ENCODE results near the gene HHATL. TPM values are rescaled to one million over a fixed set of nuclear protein-coding genes. Genes with fewer than 3 reads are reported as not detected.
"Not testable (repeated sequence)": the region's sequence is repeated elsewhere in the genome, so short reads cannot be mapped to it uniquely, and the experiment has no call there.

HHATL gene
- total and polyA plus RNA-seq, 10 of the 15 experiments (the other 5 are each of a cell fraction or from before 2014, with no cell fraction given), result not detected

DNA sequence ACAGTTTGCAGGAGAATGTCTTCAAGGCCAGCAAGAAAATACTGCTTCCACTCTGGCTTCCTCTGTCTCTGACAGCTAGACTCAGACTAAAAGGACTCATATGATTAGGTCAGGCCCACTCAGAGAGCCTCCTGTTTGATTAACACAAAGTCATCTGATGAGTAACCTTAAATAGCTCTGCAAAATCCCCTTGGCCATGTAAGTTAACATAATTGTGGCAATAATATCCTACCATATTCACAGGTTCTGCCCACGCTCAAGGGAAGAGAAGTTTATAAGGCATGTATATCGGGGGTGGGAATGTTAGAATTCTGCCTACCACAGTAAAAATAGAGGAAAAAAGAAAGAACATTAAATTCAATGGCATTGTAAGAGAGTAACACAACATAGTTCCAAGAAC, 20.6 kb upstream of the HHATL start:
- no peak for TF ChIP-seq LARP7 (IDR thresholded peaks at IDR 0.05)
- TF ChIP-seq DPF2 (IDR thresholded peaks at IDR 0.05), result no peak
- no peak for TF ChIP-seq FOXM1 (IDR thresholded peaks at IDR 0.05; ENCODE audit: low read depth, low read length)
- TF ChIP-seq GATAD2B (conservative IDR thresholded peaks at IDR 0.05; ENCODE audit: low read depth), result no peak
- TF ChIP-seq PAX5 (IDR thresholded peaks at IDR 0.05; ENCODE audit: borderline replicate concordance, low read depth, low read length), result no peak
- TF ChIP-seq CBFB (IDR thresholded peaks at IDR 0.05; ENCODE audit: low read depth), result no peak
- TF ChIP-seq BACH1 (IDR thresholded peaks at IDR 0.05; ENCODE audit: borderline replicate concordance), result no peak
- no peak for TF ChIP-seq NR2C1 (IDR thresholded peaks at IDR 0.05)
- no peak for TF ChIP-seq RBBP5 (conservative IDR thresholded peaks at IDR 0.05)
- TF ChIP-seq, protein P1, sequence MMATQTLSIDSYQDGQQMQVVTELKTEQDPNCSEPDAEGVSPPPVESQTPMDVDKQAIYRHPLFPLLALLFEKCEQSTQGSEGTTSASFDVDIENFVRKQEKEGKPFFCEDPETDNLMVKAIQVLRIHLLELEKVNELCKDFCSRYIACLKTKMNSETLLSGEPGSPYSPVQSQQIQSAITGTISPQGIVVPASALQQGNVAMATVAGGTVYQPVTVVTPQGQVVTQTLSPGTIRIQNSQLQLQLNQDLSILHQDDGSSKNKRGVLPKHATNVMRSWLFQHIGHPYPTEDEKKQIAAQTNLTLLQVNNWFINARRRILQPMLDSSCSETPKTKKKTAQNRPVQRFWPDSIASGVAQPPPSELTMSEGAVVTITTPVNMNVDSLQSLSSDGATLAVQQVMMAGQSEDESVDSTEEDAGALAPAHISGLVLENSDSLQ (IDR thresholded peaks at IDR 0.05), result no peak
- TF ChIP-seq, protein P2, sequence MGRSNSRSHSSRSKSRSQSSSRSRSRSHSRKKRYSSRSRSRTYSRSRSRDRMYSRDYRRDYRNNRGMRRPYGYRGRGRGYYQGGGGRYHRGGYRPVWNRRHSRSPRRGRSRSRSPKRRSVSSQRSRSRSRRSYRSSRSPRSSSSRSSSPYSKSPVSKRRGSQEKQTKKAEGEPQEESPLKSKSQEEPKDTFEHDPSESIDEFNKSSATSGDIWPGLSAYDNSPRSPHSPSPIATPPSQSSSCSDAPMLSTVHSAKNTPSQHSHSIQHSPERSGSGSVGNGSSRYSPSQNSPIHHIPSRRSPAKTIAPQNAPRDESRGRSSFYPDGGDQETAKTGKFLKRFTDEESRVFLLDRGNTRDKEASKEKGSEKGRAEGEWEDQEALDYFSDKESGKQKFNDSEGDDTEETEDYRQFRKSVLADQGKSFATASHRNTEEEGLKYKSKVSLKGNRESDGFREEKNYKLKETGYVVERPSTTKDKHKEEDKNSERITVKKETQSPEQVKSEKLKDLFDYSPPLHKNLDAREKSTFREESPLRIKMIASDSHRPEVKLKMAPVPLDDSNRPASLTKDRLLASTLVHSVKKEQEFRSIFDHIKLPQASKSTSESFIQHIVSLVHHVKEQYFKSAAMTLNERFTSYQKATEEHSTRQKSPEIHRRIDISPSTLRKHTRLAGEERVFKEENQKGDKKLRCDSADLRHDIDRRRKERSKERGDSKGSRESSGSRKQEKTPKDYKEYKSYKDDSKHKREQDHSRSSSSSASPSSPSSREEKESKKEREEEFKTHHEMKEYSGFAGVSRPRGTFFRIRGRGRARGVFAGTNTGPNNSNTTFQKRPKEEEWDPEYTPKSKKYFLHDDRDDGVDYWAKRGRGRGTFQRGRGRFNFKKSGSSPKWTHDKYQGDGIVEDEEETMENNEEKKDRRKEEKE (IDR thresholded peaks at IDR 0.05), result no peak
- no peak for TF ChIP-seq TBL1XR1 (IDR thresholded peaks at IDR 0.05; ENCODE audit: low read depth, low read length)
- TF ChIP-seq POLR2A (IDR thresholded peaks at IDR 0.05; ENCODE audit: low read depth, low read length), result no peak
- TF ChIP-seq GABPA (IDR thresholded peaks at IDR 0.05; ENCODE audit: low read depth), result no peak
- ATAC-seq (no peak), FAIRE-seq (no peak), DNase-seq (ENCODE audit: low read depth, low spot score) (no peak)
- Histone ChIP-seq H3K27ac (ENCODE audit: control insufficient read depth, insufficient read depth) (no peak overlapping the region), H3K4me1 (ENCODE audit: control insufficient read depth, insufficient read depth, low read length) (no peaks in the 10 kb centered on the region), H4K20me1 (ENCODE audit: control insufficient read depth, insufficient read depth) (no peaks in the 10 kb centered on the region), H3K9ac (ENCODE audit: control insufficient read depth, insufficient read depth, low read length) (no peak overlapping the region), H3K36me3 (ENCODE audit: control insufficient read depth in 2 of 2, insufficient read depth in 2 of 2, low read length in 1 of 2) (no peaks in the 10 kb centered on the region), H3K4me3 (no peak overlapping the region), H3K9me3 (replicated peaks; ENCODE audit: control insufficient read depth, insufficient read depth, low read length) (no peaks in the 10 kb centered on the region), H2AFZ (ENCODE audit: control insufficient read depth, low read depth, low read length) (no peak overlapping the region), H3K79me2 (ENCODE audit: control insufficient read depth, insufficient read depth, low read length) (no peaks in the 10 kb centered on the region), H3K27me3 (replicated peaks in 1 of 2; ENCODE audit: control insufficient read depth in 2 of 2, insufficient read depth in 2 of 2, low read length in 1 of 2) (no peaks in the 10 kb centered on the region), H3K4me2 (ENCODE audit: control insufficient read depth, insufficient read depth) (no peak overlapping the region)
- ChIA-PET SMC1A (ENCODE audit: uncharacterized antibody, unreplicated experiment) (no interaction called here), POLR2A (interaction anchor here (0.7 kb wide), 1 partner anchor 1083 kb away, joined by 5 read pairs; no protein-coding TSS in a partner anchor), CTCF (interaction anchor here (2.0 kb wide), 1 partner anchor 21 kb away, joined by 9 read pairs; no protein-coding TSS in a partner anchor), RAD21 (ENCODE audit: unreplicated experiment) (no interaction called here)
- 5% methylated on average over 2 of the region's 2 CpGs for WGBS (ENCODE audit: insufficient coverage, insufficient replicate concordance, low lambda C conversion rate, missing lambda C conversion rate)
- intact Hi-C loops (cut with micrococcal nuclease; ENCODE audit: unreplicated experiment), result no loop called here
- BruUV-seq (replicated peaks), result no TSS peak
- in situ Hi-C loops (cut with MboI), result no loop called here

DNA sequence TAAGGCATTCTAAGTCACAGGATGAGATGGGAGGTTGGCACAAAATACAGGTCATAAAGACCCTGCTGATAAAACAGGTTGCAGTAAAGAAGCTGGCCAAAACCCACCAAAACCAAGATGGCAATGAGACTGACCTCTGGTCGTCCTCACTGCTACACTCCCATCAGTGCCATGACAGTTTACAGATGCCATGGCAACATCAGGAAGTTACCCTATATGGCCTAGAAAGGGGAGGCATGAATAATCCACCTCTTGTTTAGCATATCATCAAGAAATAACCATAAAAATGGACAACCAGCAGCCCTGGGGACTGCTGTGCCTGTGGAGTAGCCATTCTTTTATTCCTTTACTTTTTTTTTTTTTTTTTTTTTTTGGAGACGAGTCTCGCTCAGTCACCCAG, 19.8 kb upstream of the HHATL start:
- RAD21 ChIA-PET (ENCODE audit: unreplicated experiment); intact Hi-C loops (cut with micrococcal nuclease; ENCODE audit: unreplicated experiment); SMC1A ChIA-PET (ENCODE audit: uncharacterized antibody, unreplicated experiment); H3K27me3 ChIP-seq (replicated peaks in 1 of 2; ENCODE audit: control insufficient read depth in 2 of 2, insufficient read depth in 2 of 2, low read length in 1 of 2); H2AFZ ChIP-seq (ENCODE audit: control insufficient read depth, low read depth, low read length); H3K9me3 ChIP-seq (replicated peaks; ENCODE audit: control insufficient read depth, insufficient read depth, low read length); FAIRE-seq; H3K36me3 ChIP-seq (ENCODE audit: control insufficient read depth in 2 of 2, insufficient read depth in 2 of 2, low read length in 1 of 2); ATAC-seq; H3K4me3 ChIP-seq; DNase-seq (ENCODE audit: low read depth, low spot score); H3K79me2 ChIP-seq (ENCODE audit: control insufficient read depth, insufficient read depth, low read length); H3K9ac ChIP-seq (ENCODE audit: control insufficient read depth, insufficient read depth, low read length); H3K27ac ChIP-seq (ENCODE audit: control insufficient read depth, insufficient read depth); H3K4me2 ChIP-seq (ENCODE audit: control insufficient read depth, insufficient read depth); in situ Hi-C loops (cut with MboI); BruUV-seq (replicated peaks); H3K4me1 ChIP-seq (ENCODE audit: control insufficient read depth, insufficient read depth, low read length); H4K20me1 ChIP-seq (ENCODE audit: control insufficient read depth, insufficient read depth): not testable (repeated sequence)
- ChIA-PET CTCF (interaction anchor here (2.0 kb wide), 1 partner anchor 21 kb away, joined by 9 read pairs; no protein-coding TSS in a partner anchor), POLR2A (interaction anchor here (0.7 kb wide), 1 partner anchor 1082 kb away, joined by 5 read pairs; no protein-coding TSS in a partner anchor)
- 33% methylated on average over 1 of the region's 3 CpGs for WGBS (ENCODE audit: insufficient coverage, insufficient replicate concordance, low lambda C conversion rate, missing lambda C conversion rate)
